ENCODE results near the gene SEMA3D. TPM values are rescaled to one million over a fixed set of nuclear protein-coding genes. Genes with fewer than 3 reads are reported as not detected.

Gene SEMA3D
- total RNA-seq, 1 donor from 2014 or later: 4.5 TPM

DNA sequence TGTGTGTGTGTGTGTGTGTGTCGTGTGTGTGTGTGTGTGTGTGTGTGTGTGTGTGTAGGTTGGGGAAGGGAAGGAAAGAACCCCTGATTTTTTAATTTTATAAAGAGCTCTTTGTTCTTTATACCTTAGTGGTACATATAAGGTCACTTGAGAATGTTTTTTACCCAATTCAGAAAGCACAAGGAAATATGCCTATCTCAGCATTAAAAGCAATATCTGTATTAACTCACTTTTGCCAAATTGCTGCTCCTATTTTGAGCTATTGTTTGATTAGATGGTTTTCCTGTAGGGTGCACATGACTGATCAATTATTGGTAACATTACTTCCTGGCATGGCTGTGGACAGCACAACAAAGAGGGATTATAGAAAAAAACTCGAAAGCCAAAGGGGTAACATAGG, 60.5 kb downstream of the SEMA3D start:
- no peaks in the 10 kb centered on the region for H3K36me3 ChIP-seq
- DNase-seq (ENCODE audit: low spot score in 2 of 2): no peak
- TF ChIP-seq, protein P1, sequence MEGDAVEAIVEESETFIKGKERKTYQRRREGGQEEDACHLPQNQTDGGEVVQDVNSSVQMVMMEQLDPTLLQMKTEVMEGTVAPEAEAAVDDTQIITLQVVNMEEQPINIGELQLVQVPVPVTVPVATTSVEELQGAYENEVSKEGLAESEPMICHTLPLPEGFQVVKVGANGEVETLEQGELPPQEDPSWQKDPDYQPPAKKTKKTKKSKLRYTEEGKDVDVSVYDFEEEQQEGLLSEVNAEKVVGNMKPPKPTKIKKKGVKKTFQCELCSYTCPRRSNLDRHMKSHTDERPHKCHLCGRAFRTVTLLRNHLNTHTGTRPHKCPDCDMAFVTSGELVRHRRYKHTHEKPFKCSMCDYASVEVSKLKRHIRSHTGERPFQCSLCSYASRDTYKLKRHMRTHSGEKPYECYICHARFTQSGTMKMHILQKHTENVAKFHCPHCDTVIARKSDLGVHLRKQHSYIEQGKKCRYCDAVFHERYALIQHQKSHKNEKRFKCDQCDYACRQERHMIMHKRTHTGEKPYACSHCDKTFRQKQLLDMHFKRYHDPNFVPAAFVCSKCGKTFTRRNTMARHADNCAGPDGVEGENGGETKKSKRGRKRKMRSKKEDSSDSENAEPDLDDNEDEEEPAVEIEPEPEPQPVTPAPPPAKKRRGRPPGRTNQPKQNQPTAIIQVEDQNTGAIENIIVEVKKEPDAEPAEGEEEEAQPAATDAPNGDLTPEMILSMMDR (IDR thresholded peaks at IDR 0.05): no peak
- no peak overlapping the region for H3K4me3 ChIP-seq
- intact Hi-C loops (cut with DNase I): no loop called here
- H3K27me3 ChIP-seq: no peaks in the 10 kb centered on the region
- no peaks in the 10 kb centered on the region for H3K4me1 ChIP-seq
- H3K9me3 ChIP-seq: no peaks in the 10 kb centered on the region
- H3K27ac ChIP-seq: no peak overlapping the region

DNA sequence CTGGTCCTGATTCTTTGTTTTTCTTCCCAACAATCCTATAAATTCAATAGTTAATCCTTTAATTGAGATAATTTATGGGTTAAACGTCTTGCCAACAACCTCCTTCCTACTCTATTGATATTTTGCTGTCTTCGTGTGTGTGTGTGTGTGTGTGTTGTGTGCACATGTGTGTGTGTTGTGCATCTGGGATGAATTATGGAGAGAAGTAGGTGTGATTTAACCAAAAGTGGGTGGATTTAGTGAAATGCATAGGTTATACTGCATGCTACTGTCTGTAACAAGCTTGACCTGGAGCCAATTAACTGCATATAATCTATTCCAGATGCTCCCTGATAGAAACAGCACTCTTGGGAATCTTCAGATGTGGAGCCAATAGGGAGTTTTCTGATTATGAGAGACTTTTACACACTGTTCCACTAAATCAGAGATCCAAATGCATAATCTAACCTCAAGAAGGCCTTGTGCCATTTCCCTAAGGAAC, 61.2 kb downstream of the SEMA3D start:
- DNase-seq (ENCODE audit: low spot score in 2 of 2): no peak
- no peaks in the 10 kb centered on the region for H3K9me3 ChIP-seq
- no peaks in the 10 kb centered on the region for H3K36me3 ChIP-seq
- no peak overlapping the region for H3K4me3 ChIP-seq
- H3K4me1 ChIP-seq: no peaks in the 10 kb centered on the region
- TF ChIP-seq, protein P1 (IDR thresholded peaks at IDR 0.05): no peak
- intact Hi-C loops (cut with DNase I): no loop called here
- H3K27me3 ChIP-seq: no peaks in the 10 kb centered on the region
- H3K27ac ChIP-seq: no peak overlapping the region

DNA sequence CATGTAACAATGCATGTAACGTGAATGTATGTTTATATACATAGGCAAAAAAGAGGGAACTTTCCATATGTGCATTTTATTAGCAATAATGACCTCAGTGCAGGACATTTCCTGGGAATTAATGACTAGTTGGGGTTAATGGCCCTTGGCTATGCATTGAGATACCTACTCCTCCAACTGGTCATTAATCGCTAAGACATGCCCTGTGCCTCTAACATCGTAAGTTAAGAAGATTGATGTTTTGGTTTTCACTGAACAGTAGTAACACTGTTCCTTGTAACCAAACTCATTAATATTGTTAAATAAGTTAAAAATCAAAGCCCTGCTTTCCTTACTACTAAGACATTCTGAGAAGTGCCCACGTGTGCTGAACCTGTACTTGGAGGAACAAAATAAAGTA, 61.7 kb downstream of the SEMA3D start:
- no peak overlapping the region for H3K4me3 ChIP-seq
- TF ChIP-seq, protein P1 (IDR thresholded peaks at IDR 0.05): no peak
- intact Hi-C loops (cut with DNase I): no loop called here

DNA sequence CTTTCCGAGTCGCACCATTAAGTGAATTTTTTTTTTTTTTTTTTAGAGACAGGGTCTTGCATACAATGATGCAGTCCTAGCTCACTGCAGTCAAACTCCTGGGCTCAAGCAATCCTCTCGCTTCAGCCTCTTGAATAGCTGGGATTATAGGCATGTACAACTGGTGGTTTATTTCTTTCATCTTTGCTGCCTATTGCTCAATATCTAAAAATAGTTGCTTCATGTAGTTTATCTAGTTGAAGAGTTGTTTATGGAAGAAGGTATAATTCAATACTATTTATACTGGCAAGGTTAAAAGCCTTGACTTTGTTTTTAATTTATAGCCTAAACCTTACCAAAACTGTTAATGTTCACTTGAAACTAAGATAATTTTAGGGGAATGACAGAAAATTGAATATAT, 66.9 kb downstream of the SEMA3D start:
- TF ChIP-seq, protein P1 (IDR thresholded peaks at IDR 0.05): no peak
- H3K9me3 ChIP-seq: no peaks in the 10 kb centered on the region
- intact Hi-C loops (cut with DNase I): no loop called here
- no peak overlapping the region for H3K4me3 ChIP-seq
- no peaks in the 10 kb centered on the region for H3K27me3 ChIP-seq
- H3K36me3 ChIP-seq: peaks cover 0 to 3% of the 10 kb centered on the region in 2 donors
- no peaks in the 10 kb centered on the region for H3K4me1 ChIP-seq
- no peak overlapping the region for H3K27ac ChIP-seq
- no peak for DNase-seq (ENCODE audit: low spot score in 2 of 2)

More for the DNA sequence above, 61.7 kb downstream of the SEMA3D start:
- Histone ChIP-seq H3K27me3 (no peaks in the 10 kb centered on the region), H3K27ac (no peak overlapping the region), H3K9me3 (no peaks in the 10 kb centered on the region), H3K4me1 (no peaks in the 10 kb centered on the region), H3K36me3 (no peaks in the 10 kb centered on the region)
- DNase-seq (ENCODE audit: low spot score in 2 of 2): no peak

DNA sequence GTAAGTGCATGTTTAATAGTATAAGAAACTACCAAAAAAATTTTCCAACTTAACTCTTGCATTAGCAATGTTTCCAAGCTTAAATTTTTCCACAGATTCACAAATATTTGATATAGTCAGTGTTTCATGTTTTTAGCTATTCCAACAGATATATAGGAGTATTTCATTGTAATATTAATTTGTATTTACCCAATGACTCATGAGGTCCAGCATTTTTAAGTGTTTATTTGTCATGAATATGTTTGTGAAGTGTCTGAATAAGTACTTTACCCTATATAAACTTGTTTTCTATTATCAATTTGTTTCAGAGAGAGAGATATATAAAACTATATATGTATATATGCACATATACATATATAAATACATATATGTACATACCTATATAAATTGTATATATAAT, 71.0 kb downstream of the SEMA3D start:
- intact Hi-C loops (cut with DNase I): no loop called here
- Histone ChIP-seq H3K4me1 (no peaks in the 10 kb centered on the region), H3K36me3 (peaks cover 0 to 3% of the 10 kb centered on the region in 2 donors), H3K9me3 (no peaks in the 10 kb centered on the region), H3K27ac (no peak overlapping the region), H3K4me3 (no peak overlapping the region), H3K27me3 (no peaks in the 10 kb centered on the region)
- no peak for DNase-seq (ENCODE audit: low spot score in 2 of 2)
- TF ChIP-seq, protein P1 (IDR thresholded peaks at IDR 0.05): no peak

DNA sequence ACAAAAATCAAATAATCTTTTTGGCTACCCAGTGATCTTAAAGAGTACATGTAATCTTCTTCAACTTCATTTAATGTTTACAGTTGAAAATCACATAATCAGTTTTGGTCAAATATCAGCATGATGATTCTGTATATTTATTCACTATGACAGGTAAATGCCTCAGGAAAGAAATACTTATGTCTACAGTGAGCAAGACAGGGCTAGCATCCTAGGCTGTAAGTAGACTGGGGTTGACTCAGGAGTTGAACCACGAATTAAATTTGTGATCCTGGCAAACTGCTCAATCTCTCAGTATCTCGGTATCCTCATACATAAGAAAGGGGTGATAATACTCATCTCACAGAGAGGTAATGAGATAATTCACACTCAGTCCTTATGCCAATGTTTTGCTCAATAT, 71.8 kb downstream of the SEMA3D start:
- H3K27me3 ChIP-seq: no peaks in the 10 kb centered on the region
- no peaks in the 10 kb centered on the region for H3K4me1 ChIP-seq
- no peak overlapping the region for H3K27ac ChIP-seq
- H3K9me3 ChIP-seq: no peaks in the 10 kb centered on the region
- intact Hi-C loops (cut with DNase I): no loop called here
- peaks cover 0 to 3% of the 10 kb centered on the region in 2 donors for H3K36me3 ChIP-seq
- H3K4me3 ChIP-seq: no peak overlapping the region
- no peak for DNase-seq (ENCODE audit: low spot score in 2 of 2)
- TF ChIP-seq, protein P1 (IDR thresholded peaks at IDR 0.05): no peak
